Activated effector memory CD4-positive, alpha-beta T cell treated with anti-CD3 and anti-CD28 coated beads, Interleukin-2, amount 50 U/mL, for 16 hours (primary cell): ENCODE results near the gene ARAP2.

Source experiments
- DNase-seq: peaks from one replicate; pipeline ENCODE4 v3.0.0-alpha.2; 2020

Gene ARAP2

GRCh38 chr4:36026348-36026880, 217.9 kb downstream of the ARAP2 start:
- DNase-seq = no peak

GRCh38 chr4:36024901-36025660, 219.2 kb downstream of the ARAP2 start:
- DNase-seq = no peak

- no peak for DNase-seq
Observed at GRCh38 chr4:36020351-36020750, 224.0 kb downstream of the ARAP2 start.
